ENCODE results near the gene GPC6.

Gene GPC6

DNA sequence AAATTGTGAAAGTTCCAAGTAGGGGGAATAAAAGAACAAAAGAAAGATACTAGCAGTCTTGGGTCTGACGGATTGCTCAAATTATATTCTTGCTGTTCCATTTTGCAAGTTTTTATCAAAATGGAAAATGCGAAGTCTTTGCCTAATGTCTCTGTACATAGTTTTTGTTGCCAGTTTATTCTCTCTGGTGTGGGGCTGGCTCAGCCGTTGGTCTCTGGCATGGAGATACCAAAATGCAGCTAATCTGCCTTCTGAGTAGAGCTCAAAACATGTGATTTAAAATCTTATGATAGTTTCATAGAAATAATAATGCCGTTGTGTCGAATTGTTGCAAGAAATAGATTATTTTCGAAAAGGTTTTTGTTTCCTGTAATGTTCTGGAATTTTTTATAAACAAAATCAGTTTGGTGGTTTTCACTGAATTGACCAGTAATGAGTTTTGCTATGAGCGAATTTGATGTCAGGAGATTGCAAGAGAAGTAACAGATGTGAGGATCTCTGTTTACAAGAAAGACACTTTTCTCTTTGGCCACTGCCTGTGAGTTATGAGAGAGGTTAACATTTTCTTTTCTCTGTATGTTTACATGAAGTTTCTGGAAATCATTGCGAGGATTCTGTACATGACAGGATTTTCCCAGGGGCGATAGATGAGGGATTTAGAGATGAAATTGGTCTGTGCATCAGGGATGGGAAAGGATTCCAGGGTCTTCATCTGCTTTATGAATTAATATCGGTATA is 1105.9 kb downstream of the GPC6 start:
- Histone ChIP-seq H3K23ac (ENCODE audit: low read depth, low read length, poor library complexity) (no peak overlapping the region), H2AK5ac (ENCODE audit: low read depth, low read length) (no peak overlapping the region), H2BK5ac (ENCODE audit: low read length) (no peak overlapping the region), H3K4ac (ENCODE audit: low read length) (no peak overlapping the region), H3K4me3 (ENCODE audit: low read length in 2 of 2) (no peak overlapping the region), H3K4me2 (ENCODE audit: insufficient read depth, low read length, poor library complexity, severe bottlenecking) (no peak overlapping the region), H3K18ac (ENCODE audit: low read length) (no peak overlapping the region), H2BK12ac (ENCODE audit: low read length) (no peak overlapping the region), H2BK15ac (ENCODE audit: low read length) (no peak overlapping the region), H3K27ac (replicated peaks; ENCODE audit: low read length) (no peak overlapping the region), H3K9ac (ENCODE audit: low read depth, low read length, poor library complexity) (no peak overlapping the region), H4K91ac (ENCODE audit: low read depth, low read length, poor library complexity) (no peak overlapping the region), H3K79me1 (ENCODE audit: low read depth, low read length) (no peaks in the 10 kb centered on the region), H2AFZ (ENCODE audit: low read length) (no peak overlapping the region), H2BK120ac (ENCODE audit: low read depth, low read length) (no peak overlapping the region), H3K27me3 (ENCODE audit: control insufficient read depth in 3 of 3, insufficient read depth in 3 of 3, low read depth in 1 of 3, low read length in 3 of 3) (no peaks in the 10 kb centered on the region), H3K9me3 (replicated peaks in 1 of 2; ENCODE audit: control insufficient read depth in 2 of 2, insufficient read depth in 1 of 2, low read depth in 1 of 2, low read length in 2 of 2) (no peaks in the 10 kb centered on the region), H3K4me1 (ENCODE audit: control insufficient read depth in 2 of 2, insufficient read depth in 1 of 2, low read depth in 1 of 2, low read length in 2 of 2) (peaks cover 0 to 9% of the 10 kb centered on the region in 2 donors), H3K36me3 (replicated peaks in 1 of 2; ENCODE audit: control insufficient read depth in 2 of 2, insufficient read depth in 2 of 2, low read length in 2 of 2) (no peaks in the 10 kb centered on the region), H3K14ac (ENCODE audit: low read length) (no peak overlapping the region), H4K8ac (ENCODE audit: low read depth, low read length) (no peak overlapping the region)
- WGBS, 2 donors (ENCODE audit: extremely low coverage in 2 of 2, insufficient read length in 2 of 2, insufficient replicate concordance in 1 of 2), result 80% methylated on average over 3 of the region's 10 CpGs; no CpG with 5 or more reads in 1 of the 2 donors
- no peak for DNase-seq (ENCODE audit: low spot score)

- H3K36me3 ChIP-seq (replicated peaks in 1 of 2; ENCODE audit: control insufficient read depth in 2 of 2, insufficient read depth in 2 of 2, low read length in 2 of 2), result no peaks in the 10 kb centered on the region
- H3K23ac ChIP-seq (ENCODE audit: low read depth, low read length, poor library complexity), result no peak overlapping the region
- no peak overlapping the region for H3K18ac ChIP-seq (ENCODE audit: low read length)
- no peaks in the 10 kb centered on the region for H3K9me3 ChIP-seq (replicated peaks in 1 of 2; ENCODE audit: control insufficient read depth in 2 of 2, insufficient read depth in 1 of 2, low read depth in 1 of 2, low read length in 2 of 2)
- DNase-seq (ENCODE audit: low spot score), result no peak
- H4K91ac ChIP-seq (ENCODE audit: low read depth, low read length, poor library complexity), result no peak overlapping the region
- H3K4me1 ChIP-seq (ENCODE audit: control insufficient read depth in 2 of 2, insufficient read depth in 1 of 2, low read depth in 1 of 2, low read length in 2 of 2), result peaks cover 0 to 5% of the 10 kb centered on the region in 2 donors
- no peak overlapping the region for H4K8ac ChIP-seq (ENCODE audit: low read depth, low read length)
- H3K4ac ChIP-seq (ENCODE audit: low read length), result no peak overlapping the region
- no peak overlapping the region for H2AK5ac ChIP-seq (ENCODE audit: low read depth, low read length)
- no peak overlapping the region for H3K9ac ChIP-seq (ENCODE audit: low read depth, low read length, poor library complexity)
- H2BK5ac ChIP-seq (ENCODE audit: low read length), result no peak overlapping the region
- no peak overlapping the region for H3K4me2 ChIP-seq (ENCODE audit: insufficient read depth, low read length, poor library complexity, severe bottlenecking)
- no peaks in the 10 kb centered on the region for H3K79me1 ChIP-seq (ENCODE audit: low read depth, low read length)
- no peak overlapping the region for H3K14ac ChIP-seq (ENCODE audit: low read length)
- no peaks in the 10 kb centered on the region for H3K27me3 ChIP-seq (ENCODE audit: control insufficient read depth in 3 of 3, insufficient read depth in 3 of 3, low read depth in 1 of 3, low read length in 3 of 3)
- WGBS, 2 donors (ENCODE audit: extremely low coverage in 2 of 2, insufficient read length in 2 of 2, insufficient replicate concordance in 1 of 2), result no CpG with 5 or more reads among the region's 4 CpGs
- H2BK120ac ChIP-seq (ENCODE audit: low read depth, low read length), result no peak overlapping the region
- H2BK15ac ChIP-seq (ENCODE audit: low read length), result no peak overlapping the region
- H3K27ac ChIP-seq (replicated peaks; ENCODE audit: low read length), result no peak overlapping the region
- H3K4me3 ChIP-seq (ENCODE audit: low read length in 2 of 2), result no peak overlapping the region
- H2AFZ ChIP-seq (ENCODE audit: low read length), result no peak overlapping the region
- no peak overlapping the region for H2BK12ac ChIP-seq (ENCODE audit: low read length)
Observed at GRCh38 chr13:94333131-94333820, 1106.7 kb downstream of the GPC6 start.

GRCh38 chr13:94335761-94336526 is 1109.3 kb downstream of the GPC6 start:
- Histone ChIP-seq H3K9me3 (replicated peaks in 1 of 2; ENCODE audit: control insufficient read depth in 2 of 2, insufficient read depth in 1 of 2, low read depth in 1 of 2, low read length in 2 of 2) (no peaks in the 10 kb centered on the region), H3K4ac (ENCODE audit: low read length) (no peak overlapping the region), H3K36me3 (replicated peaks in 1 of 2; ENCODE audit: control insufficient read depth in 2 of 2, insufficient read depth in 2 of 2, low read length in 2 of 2) (no peaks in the 10 kb centered on the region), H4K8ac (ENCODE audit: low read depth, low read length) (no peak overlapping the region), H3K79me1 (ENCODE audit: low read depth, low read length) (no peaks in the 10 kb centered on the region), H3K23ac (ENCODE audit: low read depth, low read length, poor library complexity) (no peak overlapping the region), H2BK120ac (ENCODE audit: low read depth, low read length) (no peak overlapping the region), H2AFZ (ENCODE audit: low read length) (no peak overlapping the region), H2BK12ac (ENCODE audit: low read length) (no peak overlapping the region), H3K4me2 (ENCODE audit: insufficient read depth, low read length, poor library complexity, severe bottlenecking) (no peak overlapping the region), H3K9ac (ENCODE audit: low read depth, low read length, poor library complexity) (no peak overlapping the region), H3K27ac (replicated peaks; ENCODE audit: low read length) (no peak overlapping the region), H3K4me3 (ENCODE audit: low read length in 2 of 2) (no peak overlapping the region), H3K18ac (ENCODE audit: low read length) (no peak overlapping the region), H2BK5ac (ENCODE audit: low read length) (no peak overlapping the region), H4K91ac (ENCODE audit: low read depth, low read length, poor library complexity) (no peak overlapping the region), H2BK15ac (ENCODE audit: low read length) (no peak overlapping the region), H3K14ac (ENCODE audit: low read length) (no peak overlapping the region), H3K27me3 (ENCODE audit: control insufficient read depth in 3 of 3, insufficient read depth in 3 of 3, low read depth in 1 of 3, low read length in 3 of 3) (no peaks in the 10 kb centered on the region), H3K4me1 (ENCODE audit: control insufficient read depth in 2 of 2, insufficient read depth in 1 of 2, low read depth in 1 of 2, low read length in 2 of 2) (no peaks in the 10 kb centered on the region), H2AK5ac (ENCODE audit: low read depth, low read length) (no peak overlapping the region)
- WGBS, 2 donors (ENCODE audit: extremely low coverage in 2 of 2, insufficient read length in 2 of 2, insufficient replicate concordance in 1 of 2), result no CpG with 5 or more reads among the region's 5 CpGs
- no peak for DNase-seq (ENCODE audit: low spot score)

Measured in neuronal stem cell (in vitro differentiated cells).